Central memory CD8-positive, alpha-beta T cell (primary cell): Measurements from ENCODE around the gene CD300LF.

Experiments used
- ATAC-seq: fragments of 150-1000 bp; cut with Tn5 transposase; replicated peaks from 2 replicates; pipeline ENCODE4 v1.10.0; 2022; ENCODE audit warnings: mild to moderate bottlenecking, moderate FRiP score, moderate number of reproducible peaks; ENCODE audit not compliant: poor library complexity, severe bottlenecking; ENCODE audit errors: extremely low read depth
- DNase-seq, 2 donors: peaks; one replicate each; pipeline ENCODE4 v3.0.0; 2021; ENCODE audit warnings: low spot score in 2 of 2
- H3K27ac Mint-ChIP-seq: one replicate; pipeline ENCODE4 v1.8.0; 2022; ENCODE audit warnings: low read depth, mild to moderate bottlenecking, moderate library complexity, mixed read lengths
- H3K27me3 Mint-ChIP-seq: one replicate; pipeline ENCODE4 v1.8.0; 2022; ENCODE audit warnings: mixed read lengths
- H3K36me3 Mint-ChIP-seq: one replicate; pipeline ENCODE4 v1.8.0; 2022; ENCODE audit warnings: mild to moderate bottlenecking, moderate library complexity, mixed read lengths; ENCODE audit not compliant: insufficient read depth
- H3K4me1 Mint-ChIP-seq: one replicate; pipeline ENCODE4 v1.8.0; 2022; ENCODE audit warnings: mixed read lengths
- H3K4me3 Mint-ChIP-seq: one replicate; pipeline ENCODE4 v1.8.0; 2022; ENCODE audit warnings: mild to moderate bottlenecking, moderate library complexity, mixed read lengths
- H3K9me3 Mint-ChIP-seq: one replicate; pipeline ENCODE4 v1.8.0; 2022; ENCODE audit warnings: mixed read lengths

Gene CD300LF

GRCh38 chr17:74743755-74744154 is 31.0 kb upstream of the CD300LF start:
- H3K27ac Mint-ChIP-seq, result peak overlapping the region; percentile 56
- peaks cover 19% of the 10 kb centered on the region for H3K36me3 Mint-ChIP-seq
- peak overlapping the region; percentile 73 for H3K4me3 Mint-ChIP-seq
- peaks cover 66% of the 10 kb centered on the region for H3K4me1 Mint-ChIP-seq
- ATAC-seq, result no peak
- H3K27me3 Mint-ChIP-seq, result no peaks in the 10 kb centered on the region
- no peaks in the 10 kb centered on the region for H3K9me3 Mint-ChIP-seq
- no peak for DNase-seq

- peaks cover 73% of the 10 kb centered on the region for H3K4me1 Mint-ChIP-seq
- ATAC-seq (no peak), DNase-seq (no peak)
- no peaks in the 10 kb centered on the region for H3K27me3 Mint-ChIP-seq
- H3K36me3 Mint-ChIP-seq, result peaks cover 17% of the 10 kb centered on the region
- peak overlapping the region; percentile 73 for H3K4me3 Mint-ChIP-seq
- H3K27ac Mint-ChIP-seq, result peak overlapping the region; percentile 79
- H3K9me3 Mint-ChIP-seq, result no peaks in the 10 kb centered on the region
These were observed 30.3 kb upstream of the CD300LF start for GRCh38 chr17:74742978-74743545.

- peak overlapping the region; percentile 73 for H3K4me3 Mint-ChIP-seq
- DNase-seq, result peak in 1 of 2 donors; percentile 42
- ATAC-seq, result peak; percentile 12
These were observed 29.4 kb upstream of the CD300LF start for GRCh38 chr17:74742153-74742515.

GRCh38 chr17:74740641-74741387 is 28.1 kb upstream of the CD300LF start:
- DNase-seq (no peak), ATAC-seq (no peak)
- Mint-ChIP-seq H3K4me3 (peak overlapping the region; percentile 85), H3K27me3 (no peaks in the 10 kb centered on the region), H3K27ac (peak overlapping the region; percentile 79), H3K9me3 (no peaks in the 10 kb centered on the region), H3K4me1 (peaks cover 73% of the 10 kb centered on the region), H3K36me3 (peaks cover 20% of the 10 kb centered on the region)

More at GRCh38 chr17:74742153-74742515, 29.4 kb upstream of the CD300LF start:
- peaks cover 20% of the 10 kb centered on the region for H3K36me3 Mint-ChIP-seq
- H3K27me3 Mint-ChIP-seq, result no peaks in the 10 kb centered on the region
- no peaks in the 10 kb centered on the region for H3K9me3 Mint-ChIP-seq
- peak overlapping the region; percentile 79 for H3K27ac Mint-ChIP-seq
- peaks cover 74% of the 10 kb centered on the region for H3K4me1 Mint-ChIP-seq

- no peak for DNase-seq
- Mint-ChIP-seq H3K9me3 (no peaks in the 10 kb centered on the region), H3K36me3 (peaks cover 20% of the 10 kb centered on the region), H3K27me3 (no peaks in the 10 kb centered on the region), H3K27ac (peak overlapping the region; percentile 93), H3K4me1 (peaks cover 73% of the 10 kb centered on the region), H3K4me3 (peak overlapping the region; percentile 85)
- no peak for ATAC-seq
These were observed 27.4 kb upstream of the CD300LF start for GRCh38 chr17:74740173-74740572.

GRCh38 chr17:74739227-74739831 is 26.6 kb upstream of the CD300LF start:
- Mint-ChIP-seq H3K27ac (peak overlapping the region; percentile 93), H3K27me3 (no peaks in the 10 kb centered on the region), H3K9me3 (no peaks in the 10 kb centered on the region), H3K4me1 (peaks cover 67% of the 10 kb centered on the region), H3K36me3 (peaks cover 18% of the 10 kb centered on the region), H3K4me3 (peak overlapping the region; percentile 85)
- ATAC-seq, result no peak
- no peak for DNase-seq

GRCh38 chr17:74738051-74738996 is 25.6 kb upstream of the CD300LF start:
- DNase-seq, result peak; percentile 67 to 85
- ATAC-seq, result peak; percentile 85
- Mint-ChIP-seq H3K4me1 (peaks cover 57% of the 10 kb centered on the region), H3K4me3 (peak overlapping the region; percentile 85), H3K27me3 (no peaks in the 10 kb centered on the region), H3K9me3 (no peaks in the 10 kb centered on the region), H3K27ac (peak overlapping the region; percentile 93), H3K36me3 (peaks cover 15% of the 10 kb centered on the region)

GRCh38 chr17:74737299-74738050 is 24.8 kb upstream of the CD300LF start:
- DNase-seq, result peak in 1 of 2 donors; percentile 38
- peak overlapping the region; percentile 93 for H3K27ac Mint-ChIP-seq
- ATAC-seq, result peak; percentile 33

GRCh38 chr17:74736513-74737298 is 24.0 kb upstream of the CD300LF start, which contains the start of gene RAB37:
Gene RAB37 (plus strand): TSS chr17:74737256. CDS start chr17:74737273, 17 bp downstream.
- H3K4me3 Mint-ChIP-seq, result peak within 1 kb of the TSS; percentile 85
- H3K4me1 Mint-ChIP-seq, result peaks cover 40% of the 10 kb centered on the region
- no peaks in the 10 kb centered on the region for H3K27me3 Mint-ChIP-seq
- H3K36me3 Mint-ChIP-seq, result peaks cover 10% of the 10 kb centered on the region
- peak in 1 of 2 donors; percentile 42 for DNase-seq
- ATAC-seq, result peak; percentile 15
- H3K27ac Mint-ChIP-seq, result peak within 1 kb of the TSS; percentile 93
- H3K9me3 Mint-ChIP-seq, result no peaks in the 10 kb centered on the region

More at GRCh38 chr17:74737299-74738050, 24.8 kb upstream of the CD300LF start:
- no peaks in the 10 kb centered on the region for H3K27me3 Mint-ChIP-seq
- H3K36me3 Mint-ChIP-seq, result peaks cover 14% of the 10 kb centered on the region
- peaks cover 48% of the 10 kb centered on the region for H3K4me1 Mint-ChIP-seq
- peak overlapping the region; percentile 85 for H3K4me3 Mint-ChIP-seq
- no peaks in the 10 kb centered on the region for H3K9me3 Mint-ChIP-seq

GRCh38 chr17:74734256-74734655 is 21.5 kb upstream of the CD300LF start:
- Mint-ChIP-seq H3K4me3 (no peak overlapping the region), H3K27ac (no peak overlapping the region), H3K27me3 (no peaks in the 10 kb centered on the region), H3K4me1 (peaks cover 19% of the 10 kb centered on the region), H3K36me3 (peaks cover 11% of the 10 kb centered on the region), H3K9me3 (no peaks in the 10 kb centered on the region)
- ATAC-seq (no peak), DNase-seq (no peak)
